GM21619 (cell line): ENCODE results near the gene YJEFN3.

Source experiments
- ATAC-seq: cut with Tn5 transposase; IDR thresholded peaks from one replicate; pipeline ENCODE4 v1.9.1; 2021; ENCODE audit not compliant: unreplicated experiment

YJEFN3 gene

GRCh38 chr19:19515642-19516519 lies 12.8 kb upstream of the YJEFN3 start, which contains the start of gene NDUFA13:
TSS of gene NDUFA13 (plus strand) at chr19:19516225. CDS start at chr19:19516239, 14 bp downstream.
- peak; percentile 89 for ATAC-seq

- ATAC-seq = no peak
These were observed 11.5 kb upstream of the YJEFN3 start for GRCh38 chr19:19517235-19517619.

GRCh38 chr19:19520989-19521388 lies 7.7 kb upstream of the YJEFN3 start:
- no peak for ATAC-seq

GRCh38 chr19:19523177-19523576 lies 5.5 kb upstream of the YJEFN3 start:
- ATAC-seq = no peak

- no peak for ATAC-seq
These were observed 4.7 kb upstream of the YJEFN3 start for GRCh38 chr19:19524053-19524452.

GRCh38 chr19:19525611-19526380 lies 2.9 kb upstream of the YJEFN3 start:
- no peak for ATAC-seq

- ATAC-seq = no peak
These were observed 1.9 kb upstream of the YJEFN3 start for GRCh38 chr19:19526581-19527370.

- ATAC-seq = no peak
These were observed 1.4 kb upstream of the YJEFN3 start for GRCh38 chr19:19527371-19527656.

GRCh38 chr19:19527674-19528625 lies 761 bp upstream of the YJEFN3 start:
- ATAC-seq = no peak

- no peak for ATAC-seq
These were observed 1.2 kb downstream of the YJEFN3 start for GRCh38 chr19:19529783-19530422.

GRCh38 chr19:19530423-19530804 lies 1.7 kb downstream of the YJEFN3 start:
- no peak for ATAC-seq

- no peak for ATAC-seq
These were observed 2.2 kb downstream of the YJEFN3 start for GRCh38 chr19:19530889-19531288.

- ATAC-seq = peak; percentile 52
These were observed 3.5 kb downstream of the YJEFN3 start for GRCh38 chr19:19531951-19532805.

GRCh38 chr19:19532806-19533701 lies 4.3 kb downstream of the YJEFN3 start:
- no peak for ATAC-seq

- ATAC-seq = no peak
These were observed 5.1 kb downstream of the YJEFN3 start for GRCh38 chr19:19533841-19534240.

- ATAC-seq = no peak
These were observed 6.0 kb downstream of the YJEFN3 start for GRCh38 chr19:19534556-19535265.
